Effector CD4-positive, alpha-beta T cell (primary cell): ENCODE data around the gene CCDC112.

ENCODE experiments used
- DNase-seq: peaks from one replicate; pipeline ENCODE4 v3.0.0-alpha.2; 2020

CCDC112 gene

DNA sequence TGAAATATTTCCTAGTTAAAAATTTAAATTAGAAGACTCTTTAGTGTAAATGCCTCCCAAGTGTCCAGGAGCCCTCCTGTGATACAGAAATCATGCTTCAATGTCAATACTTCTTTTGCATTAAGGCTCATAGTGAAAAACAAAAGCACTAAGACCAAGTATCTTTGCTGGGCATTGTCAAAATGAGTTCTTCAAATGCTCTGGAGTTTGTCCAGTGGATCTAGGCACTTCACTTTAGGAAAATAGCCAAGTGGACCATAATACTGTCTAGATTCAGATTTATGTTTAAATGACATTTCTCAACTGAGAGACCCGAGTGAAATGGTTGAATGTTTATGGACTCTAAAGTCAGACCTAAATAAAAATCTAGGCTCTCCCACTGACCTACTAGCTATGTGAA is 21.3 kb upstream of the CCDC112 start:
- DNase-seq: no peak

DNA sequence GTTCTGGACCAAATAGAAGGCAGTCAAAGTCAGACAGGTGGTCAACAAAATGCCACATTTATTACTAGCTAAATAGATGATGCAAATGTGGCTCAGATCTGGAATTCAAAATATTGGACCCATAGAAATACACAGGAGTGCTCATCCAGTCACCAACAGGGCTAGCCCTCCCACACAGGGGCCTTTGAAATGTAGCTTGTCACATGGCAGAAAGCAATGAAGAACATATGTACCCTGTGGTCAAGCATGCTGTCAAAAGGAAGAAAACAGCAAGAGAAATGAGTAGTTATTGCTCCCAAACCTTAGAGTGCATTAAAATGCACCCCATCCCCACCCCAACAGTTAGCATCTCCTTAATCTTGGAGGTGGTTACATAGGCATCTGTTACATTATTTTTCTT is 20.9 kb upstream of the CCDC112 start:
- DNase-seq: no peak

DNA sequence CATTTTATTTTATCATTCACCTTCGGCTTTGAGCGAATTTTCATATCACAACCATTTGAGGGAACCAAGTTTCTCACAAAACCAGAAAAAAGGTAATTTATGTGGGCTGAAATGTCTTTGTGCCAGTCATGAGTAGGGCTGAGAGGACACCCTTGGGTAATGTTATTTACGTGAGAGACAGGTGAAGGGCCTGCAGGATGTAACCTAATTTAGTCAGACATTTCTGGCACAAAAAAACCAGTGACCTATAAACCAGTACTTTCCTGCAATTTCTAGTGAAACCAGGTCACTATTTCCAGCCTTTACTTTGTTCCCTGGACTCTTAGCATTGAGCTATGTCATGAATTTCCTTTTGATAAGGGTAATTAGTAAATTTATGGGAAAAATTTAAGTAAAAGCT is 17.2 kb upstream of the CCDC112 start:
- DNase-seq: no peak

DNA sequence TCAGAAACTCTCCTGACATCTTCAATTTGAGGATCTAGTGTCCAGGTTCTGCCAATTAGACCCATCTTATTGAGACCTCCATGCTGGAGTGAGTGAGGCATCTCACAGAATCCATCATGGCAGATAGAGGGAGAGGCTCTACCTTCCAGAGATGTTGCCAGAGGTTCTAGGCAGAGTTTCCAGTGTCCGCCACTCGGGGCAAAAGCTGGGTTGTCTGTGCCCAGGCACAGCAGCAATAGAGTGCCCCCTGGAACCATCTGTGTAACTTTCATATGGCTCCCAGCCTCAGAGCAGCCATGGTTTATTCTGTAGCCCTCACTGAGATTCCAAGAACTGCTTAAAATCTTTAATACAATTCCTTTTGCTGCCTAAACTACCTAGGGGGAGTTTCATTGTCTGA is 16.6 kb upstream of the CCDC112 start:
- DNase-seq: no peak

DNA sequence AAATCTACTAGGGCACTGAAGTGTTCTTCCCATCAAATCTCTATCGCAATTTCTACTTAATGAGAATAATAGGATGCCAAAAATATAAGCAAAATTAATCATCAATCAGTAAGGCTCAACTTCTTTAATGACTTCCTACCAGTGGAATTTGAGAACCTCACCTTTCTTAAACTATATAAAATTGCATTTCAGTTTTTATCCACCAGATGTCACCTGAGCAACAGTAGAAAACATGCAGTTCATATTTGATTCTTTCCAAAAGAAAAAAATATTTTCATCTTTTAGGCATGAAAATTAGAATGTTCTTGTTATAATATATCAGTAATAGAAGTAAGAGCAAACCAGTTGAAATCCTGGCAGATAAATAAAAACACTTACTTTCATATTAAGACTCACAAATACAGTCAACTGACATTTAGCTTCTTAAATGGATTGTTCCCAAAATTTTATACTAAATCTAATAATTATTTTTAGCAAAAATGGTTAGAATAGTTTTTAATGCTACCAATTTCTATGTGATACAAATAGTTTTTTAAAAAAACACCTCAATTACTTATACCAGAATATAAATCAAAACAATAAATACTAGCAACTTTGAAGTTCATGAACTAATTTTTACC is 13.4 kb upstream of the CCDC112 start:
- no peak for DNase-seq

DNA sequence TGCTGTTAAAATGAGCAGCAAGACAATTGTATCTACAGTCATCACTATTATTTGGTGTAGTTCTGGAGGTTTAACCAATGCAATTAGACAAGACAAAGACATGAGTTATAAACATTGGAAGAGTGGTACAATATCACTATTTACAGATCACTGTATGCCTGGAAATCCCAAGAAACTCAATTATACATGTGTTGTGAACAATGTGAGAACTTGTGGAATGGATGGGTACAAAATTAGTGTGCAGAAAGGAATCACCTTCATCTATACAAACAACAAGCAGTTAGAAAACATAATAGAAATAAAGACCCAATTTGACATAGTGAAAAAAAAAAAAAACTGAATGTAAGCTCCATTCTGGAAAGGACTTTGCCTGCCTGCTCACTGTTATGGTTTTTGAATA is 12.4 kb upstream of the CCDC112 start:
- no peak for DNase-seq

DNA sequence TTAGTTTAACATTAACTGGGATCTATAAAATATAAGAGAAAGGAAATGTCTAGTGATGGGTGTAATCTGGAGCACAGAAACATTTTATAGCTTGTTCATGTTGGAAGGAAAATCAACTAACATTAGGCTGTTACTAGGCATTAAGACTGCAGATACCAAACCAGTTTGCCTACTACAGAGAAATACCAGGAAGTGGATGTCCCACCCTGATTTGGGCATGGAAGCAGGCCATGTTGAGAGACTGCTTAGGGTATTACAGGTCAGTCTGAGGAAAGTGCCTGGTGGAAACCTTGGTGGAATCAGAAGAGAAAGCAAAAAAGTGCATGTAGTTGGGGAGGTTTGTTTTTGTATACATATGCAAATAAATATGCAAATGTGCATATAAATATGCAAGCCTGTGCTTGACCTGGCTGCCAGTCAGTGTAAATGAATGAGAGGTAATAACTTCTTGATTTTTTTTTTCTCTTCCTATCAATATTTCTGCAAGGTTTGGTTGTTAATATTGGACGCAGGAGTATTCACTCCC is 9.6 kb upstream of the CCDC112 start:
- no peak for DNase-seq

DNA sequence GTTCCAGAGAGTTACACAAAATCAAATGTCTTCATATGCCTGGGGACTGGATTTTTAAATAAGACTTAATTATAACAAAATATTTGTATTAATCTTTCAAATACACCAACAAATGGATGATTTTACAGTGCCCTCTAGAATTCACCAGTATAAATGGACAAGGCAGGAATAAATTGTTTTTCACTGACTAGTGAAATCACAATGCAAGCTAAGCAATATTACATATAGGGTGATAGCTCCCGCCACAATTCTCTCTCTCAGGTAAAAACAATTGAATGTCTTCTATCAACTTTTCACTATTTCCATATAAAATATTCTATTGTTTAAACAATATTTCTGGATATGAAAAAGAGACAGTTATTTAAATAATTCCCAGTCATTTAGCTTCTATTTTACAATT is 8.0 kb upstream of the CCDC112 start:
- no peak for DNase-seq

DNA sequence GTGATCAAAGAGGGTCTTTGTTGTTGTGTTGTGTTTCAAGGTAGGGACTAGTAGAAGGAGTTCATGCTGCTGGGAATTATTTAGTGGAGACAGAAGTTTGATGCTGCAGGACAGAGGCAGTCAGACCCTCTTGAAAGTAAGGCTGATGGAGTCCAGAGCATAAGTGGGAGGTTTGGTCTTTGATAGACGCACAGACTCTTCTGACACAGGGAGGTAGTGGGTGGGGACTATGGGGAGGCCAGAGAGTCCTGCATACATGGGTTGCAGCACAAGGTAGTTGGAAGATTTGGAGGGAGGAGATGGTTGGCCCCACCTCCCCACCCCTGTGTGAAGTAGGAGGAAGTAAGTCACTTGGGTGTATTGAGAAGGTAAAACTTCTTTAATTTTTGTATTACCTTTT is 2.4 kb upstream of the CCDC112 start:
- DNase-seq: no peak

DNA sequence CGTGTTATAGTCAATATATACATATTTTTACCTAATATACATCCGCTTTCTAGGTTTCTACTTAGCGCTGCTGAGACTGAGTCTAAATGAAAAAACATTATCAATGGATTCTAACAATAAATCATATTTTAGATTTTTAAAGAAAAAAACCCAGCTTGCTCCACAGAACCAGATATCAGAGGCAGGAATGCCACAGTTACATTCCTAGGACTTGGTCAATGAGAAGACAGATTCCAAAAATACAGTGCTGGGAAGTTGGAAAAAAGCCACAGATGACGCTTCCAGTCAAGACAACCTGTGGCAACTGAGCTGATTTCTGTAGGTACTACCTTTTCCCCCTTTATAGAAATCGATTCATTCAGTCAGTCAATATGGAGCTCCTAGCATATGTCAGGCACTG is 577 bp upstream of the CCDC112 start:
- no peak for DNase-seq

DNA sequence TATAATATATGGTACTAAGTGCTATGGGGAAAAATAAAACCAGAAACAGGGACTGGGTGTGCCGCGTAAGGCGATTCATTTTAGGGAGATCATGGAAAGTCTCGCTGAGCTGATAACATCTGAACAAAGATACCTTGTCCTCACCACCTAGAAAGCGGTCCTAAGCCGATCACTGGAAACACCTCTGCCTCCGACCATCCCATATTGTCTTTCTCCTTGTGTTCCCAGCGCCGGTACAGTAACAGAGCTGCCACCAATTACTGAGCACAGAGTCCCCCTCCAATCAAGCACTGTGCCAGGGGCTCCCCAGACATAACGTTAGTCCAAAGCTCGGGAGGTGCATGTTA is 704 bp downstream of the CCDC112 start:
- no peak for DNase-seq

DNA sequence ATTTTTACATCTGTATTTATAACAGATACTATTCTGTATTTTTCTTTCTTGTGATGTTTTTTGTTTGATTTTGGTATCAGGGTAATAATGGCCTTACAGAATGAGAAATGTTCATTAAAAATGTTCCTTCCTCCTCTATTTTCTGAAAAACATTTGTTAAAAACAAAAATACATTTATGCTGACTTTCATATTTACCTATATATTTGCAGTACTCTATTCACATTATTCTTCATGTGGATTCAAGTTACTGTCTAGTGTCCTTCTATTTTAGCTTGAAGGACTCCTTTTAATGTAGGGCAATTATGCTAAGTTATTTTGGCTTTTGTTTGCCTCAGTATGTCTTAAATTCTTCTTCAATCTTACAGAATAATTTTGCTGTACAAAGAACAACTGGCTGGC is 5.1 kb downstream of the CCDC112 start:
- no peak for DNase-seq

DNA sequence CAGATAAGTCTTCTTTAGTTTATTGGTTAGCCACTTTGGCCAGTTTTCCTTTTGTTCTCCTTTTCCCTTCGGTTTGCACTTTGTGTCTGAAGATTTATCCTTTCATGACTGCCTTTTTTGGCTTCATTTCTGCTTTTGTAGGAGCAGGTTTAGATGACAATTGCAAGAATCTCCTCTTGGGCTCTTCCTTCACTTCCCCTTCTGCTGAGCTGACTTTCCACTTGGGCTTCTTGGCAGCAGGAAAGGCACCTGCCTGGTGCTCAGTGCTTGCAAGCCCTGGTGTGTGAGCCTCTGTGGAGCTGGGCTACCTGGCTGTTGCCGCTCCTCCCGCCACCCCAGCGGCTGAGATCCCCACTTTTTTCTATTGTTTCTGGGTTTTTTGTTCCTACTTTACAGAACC is 7.3 kb downstream of the CCDC112 start:
- DNase-seq: no peak

DNA sequence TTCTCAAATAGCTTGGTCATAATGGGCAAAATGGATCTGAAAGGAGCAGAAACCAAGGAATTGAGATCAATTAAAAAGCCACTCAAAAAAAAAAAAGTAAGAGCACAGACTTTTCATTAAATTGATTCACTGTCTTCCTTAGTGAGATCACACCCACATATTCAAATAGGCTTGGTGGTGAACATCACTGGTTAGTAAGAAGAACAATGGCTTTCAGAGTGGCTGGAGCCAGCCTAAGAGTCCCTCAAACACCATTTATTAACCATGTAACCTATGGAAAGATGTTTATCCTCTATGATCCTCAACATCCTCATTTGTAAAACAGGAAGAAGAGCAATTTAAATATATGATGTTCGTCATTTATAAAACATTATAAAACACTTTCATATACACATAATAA is 12.4 kb downstream of the CCDC112 start:
- no peak for DNase-seq

DNA sequence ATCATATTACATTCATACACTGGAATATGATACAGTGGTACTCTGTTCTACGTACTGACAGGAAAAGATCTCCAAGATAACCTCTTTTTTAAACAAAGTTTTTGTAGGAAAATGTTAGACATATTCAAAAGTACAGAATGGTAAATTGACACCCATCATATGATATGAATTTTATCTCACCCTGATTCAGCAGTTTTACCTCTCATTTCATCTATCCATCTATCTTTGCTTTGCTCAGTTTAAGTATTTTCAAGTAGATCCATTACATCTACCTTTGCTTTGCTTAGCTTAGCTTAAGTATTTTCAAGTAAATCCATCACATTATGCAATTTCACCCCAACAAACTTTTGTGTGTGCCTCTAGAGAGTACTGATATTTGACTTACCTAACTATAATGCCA is 14.3 kb downstream of the CCDC112 start:
- DNase-seq: no peak

DNA sequence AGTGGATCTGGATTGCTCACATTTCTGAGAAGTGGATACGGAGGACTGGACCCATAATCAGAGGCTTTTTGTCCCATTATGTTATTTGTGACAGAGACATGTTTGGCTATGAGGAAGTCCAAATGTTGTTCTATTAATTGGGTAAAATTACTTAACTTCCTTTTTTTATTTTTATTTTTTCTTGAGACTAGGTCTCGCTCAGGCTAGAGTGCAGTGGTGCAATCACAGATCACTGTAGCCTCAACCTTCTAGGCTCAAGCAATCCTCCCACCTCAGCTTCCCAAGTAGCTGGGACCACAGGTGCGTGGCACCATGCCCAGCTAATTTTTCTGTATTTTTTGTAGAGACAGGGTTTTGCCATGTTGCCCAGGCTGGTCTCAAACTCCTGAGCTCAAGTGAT is 21.9 kb downstream of the CCDC112 start:
- DNase-seq: no peak

DNA sequence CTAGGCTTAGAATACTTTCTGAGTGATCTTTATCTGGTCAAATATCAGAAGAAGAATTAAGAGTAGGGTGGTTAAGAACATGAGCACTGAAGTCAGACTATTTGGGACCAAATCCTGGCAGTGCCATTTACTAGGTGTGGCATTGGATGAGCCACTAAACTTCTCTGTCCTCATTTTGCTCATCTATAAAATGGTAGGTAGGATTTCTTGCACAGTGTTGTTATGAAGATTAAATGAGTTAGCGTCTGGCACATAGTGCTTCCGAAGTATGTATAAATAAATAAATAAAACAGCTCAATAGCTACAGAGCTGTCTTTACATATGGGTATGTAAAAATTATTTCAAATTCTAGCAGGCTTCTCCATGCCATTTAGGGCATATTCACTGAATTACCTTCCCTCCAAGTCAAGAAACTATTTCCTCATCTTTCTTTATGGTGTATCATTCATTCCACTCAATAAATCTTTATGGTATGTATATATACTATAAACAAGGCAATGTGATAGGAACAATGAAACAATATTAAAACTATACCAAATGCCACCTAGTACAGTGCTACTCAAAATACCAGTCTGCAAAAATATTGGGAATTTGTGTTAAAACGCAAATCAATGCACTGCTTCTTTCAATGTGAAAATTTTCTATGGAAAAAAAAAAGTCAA is 24.0 kb downstream of the CCDC112 start:
- no peak for DNase-seq

DNA sequence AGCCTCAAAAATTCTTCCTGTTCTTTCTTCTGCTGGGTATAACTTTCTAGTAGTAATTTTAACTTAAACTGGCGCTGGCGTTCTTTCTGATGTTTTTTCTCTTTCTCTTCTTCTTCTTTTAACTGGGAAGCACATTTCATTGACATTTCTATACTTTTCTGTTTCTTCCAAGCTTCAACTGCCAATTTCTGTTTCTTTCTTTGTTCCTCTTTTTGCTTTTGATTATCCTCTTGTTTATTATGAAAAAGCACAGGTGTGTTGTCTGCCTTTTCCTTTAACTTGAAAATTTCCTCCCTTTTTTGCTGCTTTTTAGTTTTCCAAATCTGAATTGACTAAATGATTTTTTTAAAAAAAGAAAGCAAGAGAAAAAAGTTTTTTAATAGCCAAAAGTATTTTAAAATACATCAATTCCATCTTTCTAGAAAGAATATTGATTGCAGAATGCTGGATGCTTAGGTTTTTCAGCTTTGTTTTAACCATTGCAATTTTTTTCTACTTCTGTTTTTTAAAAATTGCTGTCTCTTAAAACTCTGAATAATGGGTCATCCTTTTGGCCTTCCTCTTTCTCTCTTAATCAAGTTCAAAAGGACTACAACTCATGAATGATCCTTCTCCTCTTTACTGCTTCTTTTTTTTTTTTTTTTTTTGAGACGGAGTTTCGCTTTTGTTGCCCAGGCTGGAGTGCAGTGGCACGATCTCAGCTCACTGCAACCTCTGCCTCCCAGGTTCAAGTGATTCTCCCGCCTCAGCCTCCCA is 25.0 kb downstream of the CCDC112 start:
- DNase-seq: no peak

DNA sequence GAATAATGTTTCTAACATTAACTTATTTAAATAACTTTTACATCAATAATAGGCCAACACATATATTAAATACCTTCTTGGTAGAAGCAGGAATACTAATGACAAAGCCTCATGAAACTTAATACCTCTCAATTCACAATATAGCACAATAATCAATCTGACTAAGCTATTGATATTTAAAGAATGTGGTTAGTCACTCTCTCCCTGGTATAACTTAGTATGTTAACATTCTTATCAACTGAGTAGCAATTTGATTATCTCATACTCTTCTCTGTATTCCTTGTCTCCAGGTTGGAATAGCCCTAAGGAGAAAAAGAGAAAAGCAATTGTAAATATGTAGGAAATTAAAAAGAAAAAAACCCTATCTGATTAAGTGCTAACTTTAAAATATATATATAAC is 28.8 kb downstream of the CCDC112 start:
- no peak for DNase-seq

DNA sequence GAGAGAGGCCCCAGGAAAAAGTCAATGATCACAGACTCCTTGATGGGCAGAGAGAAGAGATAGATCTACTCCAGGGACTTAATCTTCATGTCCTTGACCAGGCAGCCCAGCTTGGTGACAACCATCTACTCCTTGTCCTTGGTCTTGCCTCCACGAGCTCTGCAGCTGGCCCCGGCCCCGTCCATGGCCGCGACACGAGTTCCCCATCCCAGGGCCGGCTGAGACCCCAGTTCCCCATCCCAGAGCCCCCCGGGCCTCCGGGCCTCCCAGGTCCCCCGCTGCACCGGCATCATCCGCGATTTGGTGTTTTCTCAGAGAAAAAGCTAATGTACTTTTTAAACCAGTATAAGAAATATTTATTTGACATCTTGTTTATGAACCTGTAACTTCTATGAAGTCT is 31.2 kb downstream of the CCDC112 start:
- DNase-seq: no peak

DNA sequence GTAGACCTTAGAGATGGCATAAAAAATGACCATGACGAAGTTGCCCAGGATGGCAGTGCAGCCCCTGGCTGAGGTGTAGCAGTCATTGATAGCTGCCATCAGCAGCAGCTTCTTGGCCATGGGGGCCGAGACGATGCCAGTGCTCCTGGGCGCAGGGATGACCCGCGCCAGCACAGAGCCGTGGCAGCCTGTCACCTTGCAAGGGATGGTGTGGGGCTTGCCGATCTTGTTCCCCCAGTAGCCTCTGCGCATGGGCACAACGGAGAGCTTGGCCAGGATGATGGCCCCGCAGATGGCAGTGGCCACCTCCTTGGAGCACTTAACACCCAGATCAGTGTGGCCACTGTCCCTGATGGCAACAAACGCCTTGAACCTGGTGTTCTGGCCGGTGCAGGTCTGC is 31.7 kb downstream of the CCDC112 start:
- DNase-seq: no peak

DNA sequence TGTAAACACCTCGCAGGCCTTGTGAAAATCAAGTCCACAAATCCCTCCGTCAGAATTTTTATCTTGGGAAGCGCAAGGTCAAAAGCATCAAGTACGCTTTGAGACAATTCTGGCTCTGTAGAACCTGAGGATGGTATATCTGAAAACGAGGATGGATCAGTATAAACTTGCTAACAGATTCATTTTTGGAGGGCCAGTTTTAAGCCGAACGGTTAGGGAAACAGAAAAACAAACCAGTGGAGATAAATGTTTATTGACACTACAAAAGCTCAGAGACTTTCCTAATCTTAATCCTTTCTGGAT is 33.4 kb downstream of the CCDC112 start:
- no peak for DNase-seq

DNA sequence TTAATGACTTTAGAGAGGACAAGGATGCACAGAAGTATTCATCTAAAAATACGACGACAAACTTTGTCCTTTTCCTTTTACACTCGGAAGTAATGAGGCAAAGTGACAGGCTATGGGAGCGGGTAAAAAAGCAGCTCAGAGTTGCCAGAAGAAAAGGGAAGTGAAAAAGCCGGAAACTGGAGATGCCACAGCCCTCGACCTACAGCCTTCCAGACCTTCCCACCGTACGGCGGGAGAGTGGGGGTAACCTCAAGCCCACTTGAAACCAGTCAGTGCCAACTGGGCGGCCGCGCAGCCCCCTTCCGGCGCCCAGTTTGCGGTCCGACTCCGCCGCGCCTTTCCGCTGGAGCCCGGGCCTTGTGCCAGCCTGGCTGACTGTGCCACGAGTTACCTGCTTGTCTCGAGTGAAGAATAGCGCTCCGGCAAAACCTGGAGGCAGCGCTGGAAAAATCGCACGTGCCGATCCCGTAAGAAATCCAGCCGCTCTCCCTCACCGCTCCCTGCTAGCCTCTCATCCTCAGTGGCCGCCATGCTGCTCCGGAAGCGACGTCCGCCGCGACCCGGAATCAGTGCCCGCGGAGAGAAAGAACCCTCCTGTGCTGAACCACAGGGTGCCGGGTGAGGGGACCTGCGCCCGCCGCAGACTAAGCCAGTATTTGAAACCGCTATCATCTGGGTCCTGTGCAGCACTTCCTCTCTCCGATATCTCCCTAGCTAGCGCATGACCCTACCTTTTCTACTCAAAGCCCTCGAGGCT is 34.0 kb downstream of the CCDC112 start, which contains the start of gene PGGT1B:
Gene PGGT1B (minus strand): TSS at position 557 of the 757 bp plus-strand sequence. CDS start 26 bp downstream, at position 531.
- peak; percentile 52 for DNase-seq

DNA sequence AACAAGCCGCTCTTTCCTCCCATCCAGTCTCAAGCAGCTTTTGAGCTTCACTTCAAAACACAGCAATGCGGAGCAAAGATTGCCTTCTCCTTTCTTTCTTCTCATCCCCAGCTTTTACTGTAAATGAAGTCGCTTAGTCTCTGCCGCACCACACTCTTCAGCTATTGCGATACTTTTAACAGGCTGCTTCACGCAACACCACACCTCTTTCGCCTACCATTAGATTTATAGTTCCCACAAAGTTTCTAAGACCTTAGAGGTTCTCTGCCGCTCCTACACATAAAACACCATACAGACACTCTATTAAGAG is 34.5 kb downstream of the CCDC112 start:
- no peak for DNase-seq
